CD4-positive, alpha-beta memory T cell (primary cell): ENCODE measurements around the gene CFAP65. TPM values are rescaled to one million over a fixed set of nuclear protein-coding genes. Genes with fewer than 3 reads are reported as not detected.

ENCODE experiments used
- CTCF ChIA-PET: fragments of 350-600 bp; sonication (Branson Sonifier 250); formaldehyde crosslinking; loops from one replicate; lab custom pipeline; 2021; ENCODE audit warnings: inconsistent platforms; ENCODE audit not compliant: partially characterized antibody; lab: Charles Lee
- POLR2A ChIA-PET: fragments of 350-600 bp; sonication (Branson Sonifier 250); formaldehyde crosslinking; loops from one replicate; lab custom pipeline; 2021; ENCODE audit not compliant: partially characterized antibody; lab: Charles Lee
- DNase-seq, 5 donors: peaks; one replicate each; pipeline versions ENCODE4 v3.0.0 to v3.0.0-alpha.2; 2020 to 2022; ENCODE audit warnings: mixed read lengths in 1 of 5
- H3K27ac ChIP-seq: one replicate; pipeline ENCODE4 v1.7.0; 2013; ENCODE audit warnings: low read depth, low read length
- H3K27me3 ChIP-seq: 2 replicates; pipeline ENCODE4 v1.7.0; 2013; ENCODE audit warnings: mild to moderate bottlenecking, low read length, moderate library complexity; ENCODE audit not compliant: insufficient read depth
- H3K36me3 ChIP-seq: 2 replicates; pipeline ENCODE4 v1.7.0; 2013; ENCODE audit warnings: mild to moderate bottlenecking, low read length, moderate library complexity; ENCODE audit not compliant: insufficient read depth
- H3K4me1 ChIP-seq: 2 replicates; pipeline ENCODE4 v1.7.0; 2013; ENCODE audit warnings: mild to moderate bottlenecking, low read length, moderate library complexity; ENCODE audit not compliant: insufficient read depth
- H3K4me3 ChIP-seq, 2 donors: one replicate each; pipeline ENCODE4 v1.7.0; 2013; ENCODE audit warnings: low read length in 2 of 2, mild to moderate bottlenecking in 1 of 2
- H3K9me3 ChIP-seq, 2 donors: one replicate each; pipeline ENCODE4 v1.7.0; 2013; ENCODE audit warnings: low read length in 2 of 2, control low read depth in 1 of 2; ENCODE audit not compliant: control insufficient read depth in 1 of 2
- H3K27ac Mint-ChIP-seq, 7 donors: one replicate each; pipeline ENCODE4 v1.8.0; 2020 to 2021; ENCODE audit warnings: mixed read lengths in 7 of 7, mild to moderate bottlenecking in 6 of 7, inconsistent platforms in 3 of 7, moderate library complexity in 3 of 7
- H3K27me3 Mint-ChIP-seq, 2 donors: one replicate each; pipeline ENCODE4 v1.8.0; 2020 to 2021; ENCODE audit warnings: mixed read lengths in 2 of 2
- H3K36me3 Mint-ChIP-seq, 2 donors: one replicate each; pipeline ENCODE4 v1.8.0; 2020 to 2021; ENCODE audit warnings: mixed read lengths in 2 of 2, inconsistent platforms in 1 of 2, mild to moderate bottlenecking in 1 of 2
- H3K4me1 Mint-ChIP-seq, 4 donors: one replicate each; pipeline ENCODE4 v1.8.0; 2020 to 2021; ENCODE audit warnings: mixed read lengths in 4 of 4, mild to moderate bottlenecking in 1 of 4
- H3K4me3 Mint-ChIP-seq, 8 donors: one replicate each; pipeline ENCODE4 v1.8.0; 2020 to 2021; ENCODE audit warnings: mixed read lengths in 8 of 8, mild to moderate bottlenecking in 7 of 8, moderate library complexity in 6 of 8, inconsistent platforms in 3 of 8
- H3K9me3 Mint-ChIP-seq, 8 donors: one replicate each; pipeline ENCODE4 v1.8.0; 2020 to 2021; ENCODE audit warnings: mixed read lengths in 8 of 8, mild to moderate bottlenecking in 5 of 8, inconsistent platforms in 3 of 8, moderate library complexity in 1 of 8
- intact Hi-C: fragments of 100-400 bp; cut with micrococcal nuclease; formaldehyde crosslinking; loops from one replicate; pipeline ENCODE4 v1.15.1; 2023
- polyA plus RNA-seq, 2 donors: library from polyadenylated mRNA; unstranded; fragments of 300-500 nt; fragmentation: Illumina TruSeq; gene quantifications; one replicate each; pipeline ENCODE4 v1.2.3, GENCODE V29; 2021
- total RNA-seq, 2 experiments: library from RNA; stranded (reverse); gene quantifications; one replicate each; pipeline ENCODE4 v1.2.3, GENCODE V29; 2021

The CFAP65 gene
- total and polyA plus RNA-seq, 4 experiments from 2014 or later, result not detected

DNA sequence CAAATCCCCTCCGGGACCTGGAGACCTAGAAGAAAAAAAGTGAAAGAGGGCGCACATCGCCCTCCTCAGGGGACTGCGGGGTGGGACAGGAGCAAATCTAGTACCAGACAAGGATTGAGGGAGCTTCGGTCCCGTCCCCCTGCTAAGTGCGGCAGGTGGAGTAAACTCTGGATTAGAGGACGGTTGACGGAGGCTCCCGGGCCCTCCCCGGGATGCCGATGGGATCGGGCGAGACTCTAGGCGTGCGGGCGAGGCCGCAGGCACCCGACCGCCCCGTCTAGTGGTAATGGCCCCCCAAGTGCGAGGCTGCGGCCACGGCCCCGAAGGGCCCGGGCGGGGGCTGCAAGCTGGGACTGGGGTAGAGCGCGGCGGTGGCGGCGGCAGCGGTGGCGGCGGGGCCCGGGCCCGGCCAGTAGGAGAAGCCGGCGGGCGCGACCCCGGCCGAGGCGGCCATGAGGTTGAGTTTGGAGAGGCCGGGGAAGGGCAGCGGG is 59.9 kb downstream of the CFAP65 start:
- peaks cover 43% of the 10 kb centered on the region for H3K27me3 ChIP-seq
- no peaks in the 10 kb centered on the region for H3K36me3 ChIP-seq
- no peak for DNase-seq
- peaks cover 41% of the 10 kb centered on the region for H3K4me1 ChIP-seq
- ChIA-PET POLR2A (interaction anchor here (1.3 kb wide), 1 partner anchor 11 kb away, joined by 4 read pairs; no protein-coding TSS in a partner anchor), CTCF (interaction anchor here (0.9 to 3.6 kb wide), 7 partner anchors 11 to 313 kb away, joined by 3 to 53 read pairs (median 7); partner anchors contain the start of gene CRYBA2)
- Mint-ChIP-seq H3K4me1 (peaks cover 14 to 53% (median 22%) of the 10 kb centered on the region in 4 donors), H3K4me3 (peak overlapping the region; percentile 67 to 92 (median 85)), H3K27ac (peak overlapping the region in 1 of 7 donors; percentile 77), H3K36me3 (no peaks in the 10 kb centered on the region), H3K27me3 (peaks cover 61 to 67% of the 10 kb centered on the region in 2 donors), H3K9me3 (peaks cover 0 to 1% (median 0%) of the 10 kb centered on the region in 8 donors)
- peak overlapping the region in 1 of 2 donors; percentile 42 for H3K4me3 ChIP-seq
- no peak overlapping the region for H3K27ac ChIP-seq
- H3K9me3 ChIP-seq, result no peaks in the 10 kb centered on the region
- intact Hi-C loops, result loop anchor here (2.0 kb wide), 2 partner anchors 21 to 173 kb away; no protein-coding TSS in a partner anchor

DNA sequence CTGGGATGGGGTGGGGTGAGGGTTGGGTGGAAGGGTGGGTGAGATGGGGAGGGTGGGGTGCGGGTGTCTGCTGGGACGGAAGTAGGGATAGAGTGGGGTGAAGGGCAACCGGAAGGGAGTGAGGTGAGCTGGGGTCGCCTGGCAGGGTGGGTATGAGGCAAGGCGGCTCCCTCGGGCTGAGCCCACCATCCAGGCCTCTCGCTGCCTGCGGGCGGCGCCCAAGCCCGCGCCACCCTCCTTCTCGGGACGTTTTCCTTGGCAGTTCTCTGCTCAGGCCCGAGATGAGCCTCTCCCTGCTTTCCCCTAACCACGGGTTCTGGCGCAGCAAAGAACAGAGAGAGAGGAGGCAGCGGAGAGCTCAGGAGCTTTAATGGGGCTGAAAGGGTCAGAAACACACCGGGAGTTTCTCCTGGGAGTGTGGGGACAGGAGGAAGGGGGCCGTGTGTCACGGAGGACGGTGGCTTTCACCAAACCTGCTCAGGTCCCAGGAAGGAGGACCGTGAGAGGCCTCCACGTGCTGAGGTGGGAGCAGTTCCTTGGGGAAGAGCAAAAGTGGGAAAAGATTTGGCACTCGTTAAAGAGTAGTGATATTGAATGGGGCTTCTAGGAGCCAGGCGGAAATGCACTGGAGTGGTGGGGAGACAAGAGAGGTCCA is 60.5 kb downstream of the CFAP65 start:
- peak overlapping the region; percentile 67 to 92 (median 85) for H3K4me3 Mint-ChIP-seq
- Histone ChIP-seq H3K27me3 (peaks cover 37% of the 10 kb centered on the region), H3K4me3 (peak overlapping the region; percentile 27 to 42), H3K27ac (no peak overlapping the region), H3K36me3 (no peaks in the 10 kb centered on the region), H3K9me3 (no peaks in the 10 kb centered on the region), H3K4me1 (peaks cover 41% of the 10 kb centered on the region)
- intact Hi-C loops, result loop anchor here (1.0 to 2.0 kb wide), 3 partner anchors 22 to 174 kb away; no protein-coding TSS in a partner anchor
- H3K27ac Mint-ChIP-seq, result peak overlapping the region in 1 of 7 donors; percentile 77
- CTCF ChIA-PET, result interaction anchor here (0.6 to 3.6 kb wide), 31 partner anchors 7 to 549 kb away, joined by 3 to 53 read pairs (median 4); partner anchors contain the start of gene CRYBA2
- H3K27me3 Mint-ChIP-seq, result peaks cover 61 to 67% of the 10 kb centered on the region in 2 donors
- peaks cover 0 to 1% (median 0%) of the 10 kb centered on the region in 8 donors for H3K9me3 Mint-ChIP-seq
- DNase-seq, result no peak
- POLR2A ChIA-PET, result interaction anchor here (1.3 kb wide), 1 partner anchor 11 kb away, joined by 4 read pairs; no protein-coding TSS in a partner anchor
- no peaks in the 10 kb centered on the region for H3K36me3 Mint-ChIP-seq
- peaks cover 14 to 50% (median 22%) of the 10 kb centered on the region in 4 donors for H3K4me1 Mint-ChIP-seq

DNA sequence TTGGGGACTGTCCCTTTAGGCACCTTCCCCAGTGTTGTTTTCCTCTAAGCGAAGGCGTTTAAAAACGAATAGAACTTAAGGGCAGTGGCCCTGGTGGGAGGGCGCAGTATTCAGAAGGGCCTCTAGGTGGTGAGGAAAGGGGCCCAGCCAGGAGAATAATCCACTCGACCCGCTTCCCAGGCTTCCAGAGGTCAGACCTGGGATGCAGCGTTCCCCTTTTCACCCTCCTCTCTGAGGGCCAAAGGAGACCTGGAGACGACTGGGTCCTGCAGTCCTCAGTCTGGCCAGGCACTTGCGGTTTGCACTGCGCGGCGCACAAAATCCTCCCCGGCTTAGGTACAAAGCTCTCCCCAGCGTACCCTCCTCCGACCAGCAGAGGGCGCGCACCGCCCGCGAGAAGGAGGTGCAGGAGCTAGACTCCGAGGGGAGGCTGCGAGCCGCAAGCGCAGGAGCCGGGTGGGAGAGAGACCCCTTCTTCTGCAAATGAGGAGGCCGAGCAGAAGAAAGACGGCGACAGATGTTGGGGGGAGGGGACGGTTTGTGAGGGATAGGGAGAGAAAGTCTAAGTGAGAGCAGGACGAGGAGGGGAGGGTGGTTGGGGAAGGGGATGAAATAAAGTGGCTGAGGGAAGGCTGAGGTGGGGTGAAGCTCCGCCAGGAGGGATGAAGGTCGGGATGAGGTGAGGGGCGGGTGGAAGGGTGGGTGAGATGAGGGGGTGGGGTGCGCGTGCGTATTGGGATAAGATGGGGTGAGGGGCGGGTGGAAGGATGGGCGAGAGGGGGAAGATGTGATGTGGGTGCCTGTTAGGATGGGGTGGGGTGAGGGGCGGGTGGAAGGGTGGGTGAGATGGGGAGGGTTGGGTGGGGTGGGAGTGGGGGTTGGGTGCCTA is 61.2 kb downstream of the CFAP65 start:
- Mint-ChIP-seq H3K9me3 (peaks cover 0 to 1% (median 0%) of the 10 kb centered on the region in 8 donors), H3K27me3 (peaks cover 63 to 69% of the 10 kb centered on the region in 2 donors), H3K36me3 (no peaks in the 10 kb centered on the region), H3K27ac (peak overlapping the region in 3 of 7 donors; percentile 10 to 64 (median 12)), H3K4me3 (peak overlapping the region; percentile 54 to 93 (median 80)), H3K4me1 (peaks cover 14 to 45% (median 22%) of the 10 kb centered on the region in 4 donors)
- ChIA-PET POLR2A (no interaction called here), CTCF (interaction anchor here (0.6 to 3.6 kb wide), 40 partner anchors 8 to 550 kb away, joined by 3 to 53 read pairs (median 4); partner anchors contain the start of gene CRYBA2)
- peak; percentile 80 to 84 (median 83) for DNase-seq
- peaks cover 41% of the 10 kb centered on the region for H3K4me1 ChIP-seq
- intact Hi-C loops, result loop anchor here (1.0 to 2.0 kb wide), 4 partner anchors 23 to 175 kb away; no protein-coding TSS in a partner anchor
- no peaks in the 10 kb centered on the region for H3K36me3 ChIP-seq
- H3K27me3 ChIP-seq, result peaks cover 37% of the 10 kb centered on the region
- H3K9me3 ChIP-seq, result no peaks in the 10 kb centered on the region
- no peak overlapping the region for H3K27ac ChIP-seq
- peak overlapping the region in 1 of 2 donors; percentile 27 for H3K4me3 ChIP-seq

- intact Hi-C loops, result no loop called here
- H3K27ac Mint-ChIP-seq, result no peak overlapping the region
- Histone ChIP-seq H3K36me3 (no peaks in the 10 kb centered on the region), H3K4me3 (no peak overlapping the region), H3K4me1 (peaks cover 8% of the 10 kb centered on the region), H3K9me3 (no peaks in the 10 kb centered on the region), H3K27ac (no peak overlapping the region), H3K27me3 (peaks cover 12% of the 10 kb centered on the region)
- H3K9me3 Mint-ChIP-seq, result peaks cover 0 to 3% (median 0%) of the 10 kb centered on the region in 8 donors
- peaks cover 48 to 68% of the 10 kb centered on the region in 2 donors for H3K27me3 Mint-ChIP-seq
- no peak for DNase-seq
- POLR2A ChIA-PET, result no interaction called here
- no peak overlapping the region for H3K4me3 Mint-ChIP-seq
- H3K4me1 Mint-ChIP-seq, result peaks cover 0 to 7% (median 3%) of the 10 kb centered on the region in 4 donors
- CTCF ChIA-PET, result interaction anchor here (0.6 to 4.2 kb wide), 8 partner anchors 10 to 988 kb away, joined by 3 to 14 read pairs (median 3); no protein-coding TSS in a partner anchor
- no peaks in the 10 kb centered on the region for H3K36me3 Mint-ChIP-seq
Measured at GRCh38 chr2:218975060-218975777, 66.1 kb downstream of the CFAP65 start.

DNA sequence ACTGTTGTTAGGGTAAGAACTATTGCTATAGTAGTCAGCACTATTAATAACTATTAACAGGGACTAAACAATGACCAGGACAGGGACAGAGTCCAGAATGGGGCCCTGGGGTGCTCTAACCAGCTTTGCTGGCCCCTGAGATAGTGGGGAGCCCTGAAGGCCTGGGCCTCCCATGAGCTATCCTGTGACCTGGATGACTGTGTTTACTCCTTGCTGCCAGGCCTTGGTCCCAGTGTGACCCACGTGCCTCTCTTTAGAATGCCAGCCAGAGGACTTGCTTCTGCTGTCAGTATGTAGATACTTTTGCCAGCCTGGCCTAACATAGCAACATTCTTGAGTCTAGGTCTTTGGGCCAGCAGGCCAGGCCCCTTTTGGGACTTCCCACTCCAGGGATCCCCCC is 70.4 kb downstream of the CFAP65 start:
- no peaks in the 10 kb centered on the region for H3K36me3 Mint-ChIP-seq
- no peaks in the 10 kb centered on the region for H3K9me3 ChIP-seq
- peaks cover 0 to 2% (median 0%) of the 10 kb centered on the region in 8 donors for H3K9me3 Mint-ChIP-seq
- DNase-seq, result no peak
- peaks cover 12% of the 10 kb centered on the region for H3K27me3 ChIP-seq
- H3K4me1 ChIP-seq, result no peaks in the 10 kb centered on the region
- intact Hi-C loops, result no loop called here
- ChIA-PET CTCF (interaction anchor here (1.8 kb wide), 1 partner anchor 9 kb away, joined by 7 read pairs; no protein-coding TSS in a partner anchor), POLR2A (no interaction called here)
- no peak overlapping the region for H3K4me3 Mint-ChIP-seq
- peaks cover 35 to 48% of the 10 kb centered on the region in 2 donors for H3K27me3 Mint-ChIP-seq
- no peak overlapping the region for H3K4me3 ChIP-seq
- no peak overlapping the region for H3K27ac ChIP-seq
- no peaks in the 10 kb centered on the region for H3K36me3 ChIP-seq
- H3K4me1 Mint-ChIP-seq, result no peaks in the 10 kb centered on the region
- no peak overlapping the region for H3K27ac Mint-ChIP-seq

DNA sequence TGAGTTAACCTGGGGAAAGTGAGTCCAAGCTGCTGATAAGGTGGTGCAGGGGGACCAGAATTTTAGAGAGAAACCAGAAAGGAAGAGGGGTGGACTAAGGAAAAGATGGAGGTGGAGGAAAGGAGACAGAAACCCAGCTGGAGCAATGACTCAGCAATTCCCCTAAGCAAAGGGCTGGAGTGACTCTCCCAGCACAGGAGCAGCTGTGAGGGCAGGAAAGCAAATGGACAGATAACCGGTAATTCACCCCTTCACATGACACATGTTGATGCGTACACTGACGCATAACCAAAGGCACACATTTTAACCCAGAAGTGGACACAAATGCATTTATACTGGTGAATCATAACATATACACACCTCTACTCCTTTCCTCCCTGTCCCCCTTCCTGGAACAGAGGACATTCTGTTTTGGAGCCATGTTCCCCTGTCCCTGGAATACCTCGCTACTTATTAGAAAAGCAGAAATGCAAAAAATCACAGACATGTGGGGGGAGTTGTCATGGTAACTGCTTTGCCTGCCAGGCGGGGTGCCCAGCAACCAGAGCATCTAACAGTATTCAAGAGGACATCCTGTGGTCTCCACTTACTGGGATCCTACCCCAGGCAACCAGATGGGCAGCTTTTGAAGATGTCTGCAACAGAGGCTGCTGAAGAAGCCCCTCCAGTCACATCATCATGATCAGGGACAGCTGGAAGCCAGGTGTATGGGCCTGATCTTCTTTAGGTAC is 77.1 kb downstream of the CFAP65 start:
- H3K4me3 Mint-ChIP-seq, result no peak overlapping the region
- CTCF ChIA-PET, result interaction anchor here (2.1 to 2.4 kb wide), 2 partner anchors 11 to 13 kb away, joined by 6 to 7 read pairs; no protein-coding TSS in a partner anchor
- Histone ChIP-seq H3K4me3 (no peak overlapping the region), H3K36me3 (no peaks in the 10 kb centered on the region), H3K27me3 (peaks cover 39% of the 10 kb centered on the region), H3K9me3 (no peaks in the 10 kb centered on the region), H3K4me1 (peaks cover 26% of the 10 kb centered on the region), H3K27ac (no peak overlapping the region)
- DNase-seq, result no peak
- H3K27ac Mint-ChIP-seq, result no peak overlapping the region
- H3K4me1 Mint-ChIP-seq, result peaks cover 8 to 24% (median 10%) of the 10 kb centered on the region in 4 donors
- peaks cover 51% of the 10 kb centered on the region in 2 donors for H3K27me3 Mint-ChIP-seq
- POLR2A ChIA-PET, result no interaction called here
- H3K36me3 Mint-ChIP-seq, result no peaks in the 10 kb centered on the region
- peaks cover 0 to 8% (median 1%) of the 10 kb centered on the region in 8 donors for H3K9me3 Mint-ChIP-seq
- intact Hi-C loops, result no loop called here
